Colonic mucosa (tissue), 4 donors: ENCODE results near the gene AURKA. TPM values are rescaled to one million over a fixed set of nuclear protein-coding genes. Genes with fewer than 3 reads are reported as not detected.

Experiments used
- DNase-seq: peaks from one replicate; pipeline ENCODE4 v3.0.0-alpha.2; 2020
- H3K27ac ChIP-seq: fragments of 200-600 bp; one replicate; pipeline ENCODE4 v1.8.0; 2021
- H3K27me3 ChIP-seq: fragments of 200-600 bp; one replicate; pipeline ENCODE4 v1.8.0; 2021
- H3K36me3 ChIP-seq: fragments of 200-600 bp; one replicate; pipeline ENCODE4 v1.8.0; 2021
- H3K4me1 ChIP-seq: fragments of 200-600 bp; one replicate; pipeline ENCODE4 v1.8.0; 2021; ENCODE audit warnings: mild to moderate bottlenecking
- H3K4me3 ChIP-seq: fragments of 200-600 bp; one replicate; pipeline ENCODE4 v1.8.0; 2021
- H3K9ac ChIP-seq, 2 donors: one replicate each; pipeline ENCODE4 v1.7.0; 2013; ENCODE audit warnings: control low read depth in 2 of 2, low read depth in 2 of 2, low read length in 2 of 2
- H3K9me3 ChIP-seq: fragments of 200-600 bp; one replicate; pipeline ENCODE4 v1.8.0; 2021
- intact Hi-C: fragments of 100-400 bp; cut with DNase I; formaldehyde crosslinking; loops from one replicate; pipeline ENCODE4 v1.14.1; 2022
- total RNA-seq, 2 donors: library from RNA; stranded (reverse); fragmentation: NEBNext Ultra II Directional in 1 of 2; extraction: Animal tissue kit (Norgen Biotek cat#: 25700) in 1 of 2; gene quantifications; one replicate each; pipeline ENCODE4 v1.2.1, GENCODE V29; 2021
- TF ChIP-seq, protein P1 (sequence below): fragments of 200-600 bp; IDR thresholded peaks from one replicate; pipeline ENCODE4 v1.8.0; 2022; ENCODE audit warnings: antibody characterized with exemption, mild to moderate bottlenecking
- donor health status: healthy.
- donor health status: DM: no; HTN: no; CAD: no.
- donor health status: DM: no; HTN: no; CAD: no.

Gene AURKA
- total RNA-seq, 2 donors from 2014 or later: 25.6 to 62.4 TPM

DNA sequence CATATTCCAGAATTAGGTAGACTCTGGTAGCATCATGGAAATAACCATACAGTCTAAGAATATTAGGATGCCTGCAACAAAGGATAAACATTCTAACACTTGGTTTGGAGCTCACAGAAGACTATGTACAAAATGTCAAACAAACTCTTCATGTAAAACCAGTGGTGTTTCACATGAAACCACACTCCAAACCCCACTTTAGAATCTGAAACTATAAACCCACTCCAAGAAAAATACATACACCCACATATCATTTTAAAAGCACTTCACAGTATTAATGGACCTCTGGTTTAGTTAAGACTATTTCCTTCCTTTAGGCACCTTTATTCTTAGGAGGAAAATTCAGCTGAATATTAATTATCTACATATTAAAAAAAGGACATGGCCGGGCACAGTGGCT lies 10.5 kb downstream of the AURKA start:
- H3K27me3 ChIP-seq: no peaks in the 10 kb centered on the region
- H3K4me3 ChIP-seq: no peak overlapping the region

GRCh38 chr20:56380375-56380774 lies 11.6 kb downstream of the AURKA start:
- H3K4me1 ChIP-seq: no peaks in the 10 kb centered on the region
- TF ChIP-seq, protein P1, sequence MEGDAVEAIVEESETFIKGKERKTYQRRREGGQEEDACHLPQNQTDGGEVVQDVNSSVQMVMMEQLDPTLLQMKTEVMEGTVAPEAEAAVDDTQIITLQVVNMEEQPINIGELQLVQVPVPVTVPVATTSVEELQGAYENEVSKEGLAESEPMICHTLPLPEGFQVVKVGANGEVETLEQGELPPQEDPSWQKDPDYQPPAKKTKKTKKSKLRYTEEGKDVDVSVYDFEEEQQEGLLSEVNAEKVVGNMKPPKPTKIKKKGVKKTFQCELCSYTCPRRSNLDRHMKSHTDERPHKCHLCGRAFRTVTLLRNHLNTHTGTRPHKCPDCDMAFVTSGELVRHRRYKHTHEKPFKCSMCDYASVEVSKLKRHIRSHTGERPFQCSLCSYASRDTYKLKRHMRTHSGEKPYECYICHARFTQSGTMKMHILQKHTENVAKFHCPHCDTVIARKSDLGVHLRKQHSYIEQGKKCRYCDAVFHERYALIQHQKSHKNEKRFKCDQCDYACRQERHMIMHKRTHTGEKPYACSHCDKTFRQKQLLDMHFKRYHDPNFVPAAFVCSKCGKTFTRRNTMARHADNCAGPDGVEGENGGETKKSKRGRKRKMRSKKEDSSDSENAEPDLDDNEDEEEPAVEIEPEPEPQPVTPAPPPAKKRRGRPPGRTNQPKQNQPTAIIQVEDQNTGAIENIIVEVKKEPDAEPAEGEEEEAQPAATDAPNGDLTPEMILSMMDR: no peak
- no peak overlapping the region for H3K27ac ChIP-seq
- no peak overlapping the region for H3K9ac ChIP-seq
- no peak overlapping the region for H3K4me3 ChIP-seq
- no peaks in the 10 kb centered on the region for H3K36me3 ChIP-seq
- DNase-seq: no peak
- no peaks in the 10 kb centered on the region for H3K27me3 ChIP-seq
- H3K9me3 ChIP-seq: no peaks in the 10 kb centered on the region
- intact Hi-C loops: no loop called here

More for the DNA sequence above, 10.5 kb downstream of the AURKA start:
- Histone ChIP-seq H3K4me1 (no peaks in the 10 kb centered on the region), H3K36me3 (no peaks in the 10 kb centered on the region), H3K9ac (no peak overlapping the region), H3K9me3 (no peaks in the 10 kb centered on the region), H3K27ac (no peak overlapping the region)
- DNase-seq: no peak
- intact Hi-C loops: no loop called here
- TF ChIP-seq, protein P1: no peak

DNA sequence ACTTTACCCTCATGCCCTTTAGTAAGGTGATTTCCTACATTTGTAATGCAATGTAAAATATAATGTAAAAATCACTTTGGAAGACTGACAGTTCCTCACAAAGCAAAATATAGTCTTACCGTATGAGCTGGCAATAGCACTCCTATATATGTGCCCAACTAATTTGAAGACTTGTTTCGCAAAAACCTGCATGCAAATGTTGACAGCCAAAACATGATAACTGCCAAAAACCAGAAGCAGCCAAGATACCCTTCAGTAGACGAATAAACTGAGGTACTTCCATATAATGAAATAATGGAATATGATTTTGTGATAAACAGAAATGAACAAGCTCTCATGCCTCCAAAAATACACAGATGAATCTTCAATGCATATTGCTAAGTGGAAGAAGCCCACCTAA lies 13.6 kb downstream of the AURKA start:
- intact Hi-C loops: no loop called here
- no peak overlapping the region for H3K9ac ChIP-seq
- H3K4me3 ChIP-seq: no peak overlapping the region
- H3K4me1 ChIP-seq: no peaks in the 10 kb centered on the region
- H3K9me3 ChIP-seq: no peaks in the 10 kb centered on the region
- DNase-seq: no peak
- no peaks in the 10 kb centered on the region for H3K36me3 ChIP-seq
- no peaks in the 10 kb centered on the region for H3K27me3 ChIP-seq
- no peak overlapping the region for H3K27ac ChIP-seq
- TF ChIP-seq, protein P1: no peak

DNA sequence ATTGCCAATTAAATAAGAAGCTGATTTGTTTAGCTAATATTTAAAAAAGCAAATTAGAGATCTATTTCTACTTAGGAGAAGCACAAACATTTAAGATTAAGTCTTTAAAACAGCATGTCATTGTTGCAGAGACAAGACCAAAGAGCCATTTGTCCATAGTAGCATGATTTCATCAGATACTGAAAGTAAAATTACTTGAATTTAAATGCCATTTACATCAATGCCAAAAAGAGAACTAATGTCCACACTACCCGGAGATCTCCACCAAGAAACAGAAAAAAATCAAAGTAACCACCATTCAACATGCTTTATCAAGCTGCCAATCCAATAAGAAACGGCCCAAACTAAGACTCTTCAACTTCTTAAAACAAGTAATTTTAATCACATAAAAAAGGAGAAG lies 15.7 kb downstream of the AURKA start:
- H3K27me3 ChIP-seq: no peaks in the 10 kb centered on the region
- H3K4me3 ChIP-seq: no peak overlapping the region
- no peak overlapping the region for H3K27ac ChIP-seq
- H3K36me3 ChIP-seq: no peaks in the 10 kb centered on the region
- H3K9me3 ChIP-seq: no peaks in the 10 kb centered on the region
- H3K9ac ChIP-seq: no peak overlapping the region
- intact Hi-C loops: no loop called here
- no peak for DNase-seq
- TF ChIP-seq, protein P1: no peak
- H3K4me1 ChIP-seq: no peaks in the 10 kb centered on the region

DNA sequence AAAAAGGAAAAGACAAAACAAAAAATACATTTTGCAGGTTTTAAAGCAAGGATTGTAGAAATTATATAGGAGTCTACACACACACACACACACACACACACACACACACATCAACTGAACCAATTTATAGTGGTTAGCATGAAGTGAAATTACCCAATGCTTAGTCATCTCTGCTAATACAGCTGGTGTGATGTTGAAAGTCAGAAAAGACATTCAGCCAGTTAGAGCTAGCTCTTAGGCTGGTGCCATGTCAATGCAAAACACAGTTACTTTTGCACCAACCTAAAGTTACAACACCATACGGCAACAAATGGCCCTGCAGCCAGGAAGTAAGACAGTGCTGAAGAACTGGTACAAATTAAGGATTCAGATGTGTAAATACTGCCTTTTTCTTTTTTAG lies 18.1 kb downstream of the AURKA start:
- H3K9ac ChIP-seq: no peak overlapping the region
- DNase-seq: no peak
- no peaks in the 10 kb centered on the region for H3K4me1 ChIP-seq
- no peaks in the 10 kb centered on the region for H3K36me3 ChIP-seq
- TF ChIP-seq, protein P1: no peak
- no peaks in the 10 kb centered on the region for H3K27me3 ChIP-seq
- no peak overlapping the region for H3K27ac ChIP-seq
- no peaks in the 10 kb centered on the region for H3K9me3 ChIP-seq
- intact Hi-C loops: no loop called here
- no peak overlapping the region for H3K4me3 ChIP-seq

- Histone ChIP-seq H3K4me3 (no peak overlapping the region), H3K4me1 (no peaks in the 10 kb centered on the region), H3K9ac (no peak overlapping the region), H3K9me3 (no peaks in the 10 kb centered on the region), H3K27me3 (no peaks in the 10 kb centered on the region), H3K27ac (no peak overlapping the region), H3K36me3 (no peaks in the 10 kb centered on the region)
- intact Hi-C loops: no loop called here
- no peak for DNase-seq
- TF ChIP-seq, protein P1: no peak
These were observed 19.2 kb downstream of the AURKA start for GRCh38 chr20:56372850-56373249.
